K562 (cell line): ENCODE measurements around the gene CREBL2. TPM values are rescaled to one million over a fixed set of nuclear protein-coding genes. Genes with fewer than 3 reads are reported as not detected.

Source experiments
- ATAC-seq: fragments of 200-7000 bp; cut with Tn5 transposase; 3 replicates; pipeline ENCODE4 v1.9.1; 2020; ENCODE audit warnings: moderate library complexity
- BruUV-seq: library from RNA; stranded (reverse); fragments of 400-500 nt; replicated peaks from 2 replicates; lab custom pipeline; 2021; lab: Mats Ljungman, UMichigan
- CTCF ChIA-PET: fragments of 300-600 bp; formaldehyde crosslinking; extraction: SDS; loops from one replicate; lab custom pipeline; 2021; ENCODE audit warnings: low intra/inter-chr PET ratio; lab: Yijun Ruan, JAX
- POLR2A ChIA-PET: fragments of 300-600, 350-650 bp; sonication (Branson Sonifier 250); formaldehyde crosslinking; extraction: SDS; loops from one replicate; lab custom pipeline; 2021; ENCODE audit warnings: antibody characterized with exemption, inconsistent platforms; lab: Yijun Ruan, JAX
- DNase-seq, 4 experiments: peaks; one replicate each; pipeline versions ENCODE4 v3.0.0 to v3.0.0-alpha.2; 2011 to 2018; ENCODE audit warnings: low spot score in 3 of 4, mixed read lengths in 3 of 4; ENCODE audit errors: extremely low read depth in 1 of 4
- FAIRE-seq: peaks from 2 replicates; lab custom pipeline; 2011; peaks lifted over from hg19 to GRCh38; lab: Jason Lieb, UNC
- H2AFZ ChIP-seq: 2 replicates; pipeline ENCODE4 v1.6.0; 2011; ENCODE audit warnings: low read depth, low read length, control low read depth, inconsistent platforms
- H3K27ac ChIP-seq: fragments of 200-600 bp; 3 replicates; pipeline ENCODE4 v1.8.0; 2011; ENCODE audit warnings: low read depth, mild to moderate bottlenecking, control low read depth, inconsistent platforms, low read length, moderate library complexity, mixed read lengths; ENCODE audit errors: extremely low read depth
- H3K27me3 ChIP-seq, 2 experiments: fragments of 300-600 bp in 1 of 2; 2 replicates in 1 of 2; 3 replicates in 1 of 2; pipeline versions ENCODE4 v1.6.0 to v1.8.0; 2011; ENCODE audit warnings: inconsistent platforms in 2 of 2, low read length in 2 of 2, mild to moderate bottlenecking in 1 of 2, mixed read lengths in 1 of 2, moderate library complexity in 1 of 2; ENCODE audit not compliant: control insufficient read depth in 2 of 2, insufficient read depth in 2 of 2
- H3K36me3 ChIP-seq: fragments of 300-600 bp; 3 replicates; pipeline ENCODE4 v1.8.0; 2011; ENCODE audit warnings: mild to moderate bottlenecking, low read length, inconsistent platforms; ENCODE audit not compliant: control insufficient read depth, insufficient read depth
- H3K4me1 ChIP-seq, 2 experiments: fragments of 200-600 bp in 1 of 2; replicated peaks in 1 of 2; 2 replicates in 1 of 2; 3 replicates in 1 of 2; pipeline versions ENCODE4 v1.5.1 to v1.8.0; 2011; ENCODE audit warnings: inconsistent platforms in 2 of 2, low read length in 2 of 2, mild to moderate bottlenecking in 1 of 2, mixed read lengths in 1 of 2, moderate library complexity in 1 of 2; ENCODE audit not compliant: control insufficient read depth in 2 of 2, insufficient read depth in 2 of 2
- H3K4me2 ChIP-seq: 2 replicates; pipeline ENCODE4 v1.6.1; 2011; ENCODE audit warnings: low read length, control low read depth, inconsistent platforms, mixed read lengths; ENCODE audit not compliant: insufficient read depth
- H3K4me3 ChIP-seq: fragments of 200-600 bp; sonication (generic), shearing (Covaris generic); 2 replicates; pipeline ENCODE4 v1.5.1; 2016; ENCODE audit warnings: control low read depth, inconsistent platforms
- H3K79me2 ChIP-seq: fragments of 200-600 bp; 3 replicates; pipeline ENCODE4 v1.8.0; 2011; ENCODE audit warnings: low read length, inconsistent platforms; ENCODE audit not compliant: control insufficient read depth, insufficient read depth
- H3K9ac ChIP-seq, 2 experiments: 2 replicates each; pipeline versions ENCODE4 v1.6.0 to v1.6.1; 2011; ENCODE audit warnings: low read depth in 2 of 2, low read length in 2 of 2, control low read depth in 1 of 2, inconsistent platforms in 1 of 2, mild to moderate bottlenecking in 1 of 2, mixed read lengths in 1 of 2; ENCODE audit not compliant: insufficient read depth in 1 of 2
- H3K9me1 ChIP-seq: one replicate; pipeline ENCODE4 v1.6.0; 2011; ENCODE audit warnings: inconsistent platforms, mild to moderate bottlenecking, low read length, moderate library complexity; ENCODE audit not compliant: control insufficient read depth, insufficient read depth
- H3K9me3 ChIP-seq: replicated peaks from 2 replicates; pipeline ENCODE4 v1.5.1; 2011; ENCODE audit warnings: low read depth, low read length, inconsistent platforms; ENCODE audit not compliant: control insufficient read depth, insufficient read depth
- H4K20me1 ChIP-seq: replicated peaks from 2 replicates; pipeline ENCODE4 v1.6.1; 2011; ENCODE audit warnings: low read length, inconsistent platforms, mixed read lengths; ENCODE audit not compliant: control insufficient read depth, insufficient read depth
- CCNT2 ChIP-seq: IDR thresholded peaks from 2 replicates; pipeline ENCODE4 v1.6.1; 2011; ENCODE audit warnings: borderline replicate concordance, low read depth, mild to moderate bottlenecking, moderate library complexity, mixed read lengths, low read length; ENCODE audit not compliant: insufficient read length; ENCODE audit errors: extremely low read depth
- MED1 ChIP-seq: sonication (generic); formaldehyde crosslinking; IDR thresholded peaks from 2 replicates; pipeline ENCODE4 v1.8.1; 2023; ENCODE audit warnings: missing genetic modification reagents, borderline replicate concordance
- MTA2 ChIP-seq: fragments of 450-650 bp; IDR thresholded peaks from 2 replicates; pipeline ENCODE4 v1.6.1; 2016; ENCODE audit warnings: low read depth
- U2AF2 ChIP-seq: fragments of 200-400 bp; formaldehyde crosslinking; optimal IDR thresholded peaks from 2 replicates; pipeline ENCODE3; 2017; ENCODE audit warnings: low read depth, mild to moderate bottlenecking, low read length
- ZNF316 ChIP-seq: fragments of 450-650 bp; IDR thresholded peaks from 2 replicates; pipeline ENCODE4 v1.6.1; 2016
- WGBS: fragments of 100-300 bp; shearing (Covaris generic); methylation state at CpG from one replicate; pipeline ENCODE4 v1.1.6; 2016; ENCODE audit warnings: low coverage, mixed read lengths; ENCODE audit not compliant: insufficient coverage; ENCODE audit errors: missing lambda C conversion rate; 5-methylcytosine and 5-hydroxymethylcytosine counted together
- in situ Hi-C: fragments of 300-500 bp; cut with MboI; formaldehyde crosslinking; loops from 4 replicates; pipeline ENCODE4 v1.15.0; 2018; ENCODE audit warnings: inconsistent platforms, mixed read lengths
- intact Hi-C: fragments of 100-400 bp; cut with micrococcal nuclease; formaldehyde crosslinking; loops from 2 replicates; pipeline ENCODE4 v1.14.2; 2022
- polyA plus RNA-seq, 8 experiments: library from polyadenylated mRNA; depleted of rRNA in 4 of 8; stranded (reverse) in 5 of 8; unstranded in 3 of 8; fragments of >200 nt; fragmentation: Nextera tagmentation in 2 of 8; fragmentation: Illumina TruSeq in 1 of 8; extraction: Ambion mirVana in 2 of 8; extraction: Trizol in 1 of 8; gene quantifications; 2 replicates each; pipeline versions ENCODE4 v1.2.1 to v1.2.3, GENCODE V29; 2011 to 2014; ENCODE audit warnings: inconsistent platforms in 1 of 8, missing spikeins in 1 of 8
- total RNA-seq, 7 experiments: library from RNA; depleted of rRNA in 6 of 7; stranded (reverse); fragments of >200 nt in 6 of 7; fragmentation: Illumina TruSeq in 2 of 7; extraction: Trizol in 2 of 7; gene quantifications; 2 replicates each; pipeline versions ENCODE4 v1.2.1 to v1.2.3, GENCODE V29; 2011 to 2021; ENCODE audit warnings: low replicate concordance in 1 of 7
- TF ChIP-seq, protein P1 (sequence below): fragments of 450-650 bp; IDR thresholded peaks from 2 replicates; pipeline ENCODE4 v1.6.1; 2018; ENCODE audit not compliant: partially characterized antibody

CREBL2 gene
- total and polyA plus RNA-seq, 9 of the 15 experiments (the other 6 are each of a cell fraction or from before 2014, with no cell fraction given): 1.7 to 7.3 (median 5.2) TPM

GRCh38 chr12:12663644-12664294 lies 52.1 kb downstream of the CREBL2 start:
- intact Hi-C loops: no loop called here
- Histone ChIP-seq H3K4me2 (no peak overlapping the region), H3K4me3 (no peak overlapping the region), H3K27ac (no peak overlapping the region), H3K79me2 (no peaks in the 10 kb centered on the region), H3K9ac (no peak overlapping the region), H3K9me1 (no peaks in the 10 kb centered on the region), H3K27me3 (no peaks in the 10 kb centered on the region), H2AFZ (no peak overlapping the region), H3K9me3 (no peaks in the 10 kb centered on the region), H3K36me3 (no peaks in the 10 kb centered on the region), H4K20me1 (no peaks in the 10 kb centered on the region), H3K4me1 (peaks cover 0 to 2% of the 10 kb centered on the region in 2 experiments; a peak in 2 of 5 replicates)
- BruUV-seq: no TSS peak
- in situ Hi-C loops: no loop called here
- CTCF ChIA-PET: no interaction called here
- FAIRE-seq (no peak), ATAC-seq (no peak), DNase-seq (no peak)
- POLR2A ChIA-PET: no interaction called here
- WGBS: 58% methylated on average over 8 of the region's 15 CpGs
- TF ChIP-seq CCNT2: no peak
- TF ChIP-seq, protein P1, sequence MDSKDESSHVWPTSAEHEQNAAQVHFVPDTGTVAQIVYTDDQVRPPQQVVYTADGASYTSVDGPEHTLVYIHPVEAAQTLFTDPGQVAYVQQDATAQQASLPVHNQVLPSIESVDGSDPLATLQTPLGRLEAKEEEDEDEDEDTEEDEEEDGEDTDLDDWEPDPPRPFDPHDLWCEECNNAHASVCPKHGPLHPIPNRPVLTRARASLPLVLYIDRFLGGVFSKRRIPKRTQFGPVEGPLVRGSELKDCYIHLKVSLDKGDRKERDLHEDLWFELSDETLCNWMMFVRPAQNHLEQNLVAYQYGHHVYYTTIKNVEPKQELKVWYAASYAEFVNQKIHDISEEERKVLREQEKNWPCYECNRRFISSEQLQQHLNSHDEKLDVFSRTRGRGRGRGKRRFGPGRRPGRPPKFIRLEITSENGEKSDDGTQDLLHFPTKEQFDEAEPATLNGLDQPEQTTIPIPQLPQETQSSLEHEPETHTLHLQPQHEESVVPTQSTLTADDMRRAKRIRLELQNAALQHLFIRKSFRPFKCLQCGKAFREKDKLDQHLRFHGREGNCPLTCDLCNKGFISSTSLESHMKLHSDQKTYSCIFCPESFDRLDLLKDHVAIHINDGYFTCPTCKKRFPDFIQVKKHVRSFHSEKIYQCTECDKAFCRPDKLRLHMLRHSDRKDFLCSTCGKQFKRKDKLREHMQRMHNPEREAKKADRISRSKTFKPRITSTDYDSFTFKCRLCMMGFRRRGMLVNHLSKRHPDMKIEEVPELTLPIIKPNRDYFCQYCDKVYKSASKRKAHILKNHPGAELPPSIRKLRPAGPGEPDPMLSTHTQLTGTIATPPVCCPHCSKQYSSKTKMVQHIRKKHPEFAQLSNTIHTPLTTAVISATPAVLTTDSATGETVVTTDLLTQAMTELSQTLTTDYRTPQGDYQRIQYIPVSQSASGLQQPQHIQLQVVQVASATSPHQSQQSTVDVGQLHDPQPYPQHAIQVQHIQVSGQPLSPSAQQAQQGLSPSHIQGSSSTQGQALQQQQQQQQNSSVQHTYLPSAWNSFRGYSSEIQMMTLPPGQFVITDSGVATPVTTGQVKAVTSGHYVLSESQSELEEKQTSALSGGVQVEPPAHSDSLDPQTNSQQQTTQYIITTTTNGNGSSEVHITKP: peak; percentile 84
- TF ChIP-seq U2AF2: no peak
- no peak for TF ChIP-seq MTA2
- TF ChIP-seq ZNF316: no peak
- TF ChIP-seq MED1 (CRISPR knock-in tag): no peak
